Measurements from ENCODE around the gene ABHD10. TPM values are rescaled to one million over a fixed set of nuclear protein-coding genes. Genes with fewer than 3 reads are reported as not detected.

The ABHD10 gene
- total RNA-seq, 1 experiment from 2014 or later, result 45.0 TPM

DNA sequence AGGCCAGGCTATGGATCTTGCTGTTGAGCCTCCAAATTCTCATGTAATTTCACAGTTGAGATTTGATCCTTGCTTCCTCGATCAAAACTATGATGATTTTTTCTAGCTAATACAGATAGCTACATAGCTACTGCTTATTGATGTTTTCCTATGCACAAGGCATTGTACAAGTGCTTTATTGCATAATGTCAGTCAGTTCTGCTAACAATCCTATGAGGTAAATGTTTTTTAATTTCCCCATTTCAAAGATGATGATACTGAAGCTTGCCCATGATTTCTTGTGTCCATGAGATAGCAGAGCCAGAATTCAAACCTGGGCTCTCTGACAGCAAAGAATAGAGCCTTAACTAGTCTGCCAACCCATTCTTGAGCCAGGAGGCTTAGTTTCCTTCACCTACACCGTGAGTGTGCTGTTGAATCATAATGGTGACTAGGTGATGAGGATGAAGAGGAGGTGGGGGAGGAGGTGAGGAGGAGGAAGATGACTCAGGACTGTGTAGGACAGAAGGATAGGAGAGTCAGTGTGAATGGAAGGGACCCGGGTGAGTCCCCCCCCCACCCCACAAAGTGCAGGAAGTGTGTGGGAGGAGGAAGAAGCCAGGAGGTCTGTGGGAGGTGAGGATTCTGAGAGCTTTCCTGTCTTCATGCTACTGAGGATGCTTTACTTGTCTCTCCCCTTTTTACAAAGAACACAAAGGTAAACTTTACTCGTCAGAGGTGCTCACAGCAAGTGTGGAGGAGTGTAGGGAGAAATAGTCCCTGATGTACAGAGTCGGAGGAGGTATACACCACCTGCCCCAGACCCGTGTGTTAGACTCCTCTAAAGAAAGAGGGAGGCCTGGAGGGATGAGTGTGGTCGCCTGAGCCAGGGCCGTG is 23.5 kb downstream of the ABHD10 start:
- H4K20me1 ChIP-seq (ENCODE audit: low read length), result no peaks in the 10 kb centered on the region
- H2AFZ ChIP-seq (ENCODE audit: low read length), result no peak overlapping the region
- ATAC-seq (peak; percentile 68), DNase-seq (peak; percentile 91)
- TF ChIP-seq EZH2phosphoT487 (IDR thresholded peaks at IDR 0.05; ENCODE audit: borderline replicate concordance, low read length), result no peak
- no peak for TF ChIP-seq EZH2 (IDR thresholded peaks at IDR 0.05; ENCODE audit: low read length, unreplicated experiment)
- no peak for TF ChIP-seq CTCF (conservative IDR thresholded peaks at IDR 0.05; ENCODE audit: low read depth, low read length)
- intact Hi-C loops (cut with micrococcal nuclease), result no loop called here
- peaks cover 46% of the 10 kb centered on the region for H3K4me1 ChIP-seq (ENCODE audit: insufficient read depth, low read length)
- H3K36me3 ChIP-seq (ENCODE audit: low read depth, low read length), result no peaks in the 10 kb centered on the region
- H3K4me2 ChIP-seq (ENCODE audit: low read length), result peak overlapping the region; percentile 41
- no peak overlapping the region; the same call in 1 of the 2 replicates for H3K9ac ChIP-seq (ENCODE audit: low read length)
- H3K27me3 ChIP-seq (ENCODE audit: low read length), result no peaks in the 10 kb centered on the region
- CTCF ChIA-PET, result interaction anchor here (0.7 kb wide), 1 partner anchor 265 kb away, joined by 3 read pairs; no protein-coding TSS in a partner anchor
- H3F3A ChIP-seq (ENCODE audit: low read length, unreplicated experiment), result peaks cover 4% of the 10 kb centered on the region
- no TSS peak for BruUV-seq (replicated peaks)
- no peaks in the 10 kb centered on the region for H3K9me2 ChIP-seq (replicated peaks; ENCODE audit: low read length)
- H3K9me3 ChIP-seq (ENCODE audit: low read length), result no peaks in the 10 kb centered on the region
- H3K27ac ChIP-seq (ENCODE audit: low read length), result peak overlapping the region; percentile 66
- POLR2A ChIA-PET (ENCODE audit: unreplicated experiment), result no interaction called here
- H3K4me3 ChIP-seq (ENCODE audit: low read length), result no peak overlapping the region
- H3K79me2 ChIP-seq (ENCODE audit: low read length), result no peaks in the 10 kb centered on the region

DNA sequence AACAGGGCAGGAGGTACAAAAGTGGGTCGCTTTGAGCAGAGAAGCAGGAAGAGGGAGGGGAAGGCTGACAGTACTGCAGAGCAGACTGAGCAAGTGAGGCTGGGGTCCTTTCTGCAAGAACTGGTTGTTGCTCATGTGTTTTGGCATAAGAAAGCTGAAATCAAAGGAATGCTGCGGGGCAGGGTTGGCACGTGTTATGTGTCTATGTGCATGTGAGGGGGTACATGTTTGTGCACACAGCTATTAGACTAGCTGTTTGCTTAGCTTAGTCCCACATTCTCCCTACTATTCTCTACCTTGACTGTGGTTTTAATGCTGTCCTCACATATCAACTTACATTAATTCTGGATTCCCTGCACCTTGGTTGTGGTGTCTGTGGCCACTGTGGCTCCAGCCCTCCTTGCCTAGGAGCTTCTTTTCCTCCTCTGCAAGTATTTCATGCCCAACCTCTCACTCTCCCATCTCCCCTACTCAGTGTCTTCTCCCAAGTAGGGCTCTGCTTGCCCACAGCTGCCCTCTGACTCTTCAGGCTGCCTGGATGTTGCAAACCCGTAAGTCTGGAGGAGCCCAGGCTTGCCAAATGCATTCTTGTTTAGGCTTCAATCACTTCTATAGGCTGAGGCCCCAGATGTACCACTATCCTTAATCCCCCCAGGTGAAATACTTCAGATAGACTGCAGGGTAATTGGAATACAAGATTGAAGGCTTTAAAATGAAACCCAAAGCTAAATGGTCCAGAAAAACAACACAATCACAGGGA is 24.7 kb downstream of the ABHD10 start:
- no TSS peak for BruUV-seq (replicated peaks)
- Histone ChIP-seq H3K4me3 (ENCODE audit: low read length) (no peak overlapping the region), H2AFZ (ENCODE audit: low read length) (no peak overlapping the region), H3K79me2 (ENCODE audit: low read length) (no peaks in the 10 kb centered on the region), H3K9me2 (replicated peaks; ENCODE audit: low read length) (no peaks in the 10 kb centered on the region), H3K4me1 (ENCODE audit: insufficient read depth, low read length) (peaks cover 52% of the 10 kb centered on the region), H3K36me3 (ENCODE audit: low read depth, low read length) (no peaks in the 10 kb centered on the region), H3K9me3 (ENCODE audit: low read length) (no peaks in the 10 kb centered on the region), H3K27ac (ENCODE audit: low read length) (peak overlapping the region; percentile 66; the same call in 1 of the 2 replicates), H3K4me2 (ENCODE audit: low read length) (no peak overlapping the region), H3F3A (ENCODE audit: low read length, unreplicated experiment) (peaks cover 4% of the 10 kb centered on the region), H3K27me3 (ENCODE audit: low read length) (no peaks in the 10 kb centered on the region), H4K20me1 (ENCODE audit: low read length) (no peaks in the 10 kb centered on the region), H3K9ac (ENCODE audit: low read length) (no peak overlapping the region)
- ATAC-seq (no peak), DNase-seq (no peak)
- TF ChIP-seq EZH2phosphoT487 (IDR thresholded peaks at IDR 0.05; ENCODE audit: borderline replicate concordance, low read length) (no peak), CTCF (conservative IDR thresholded peaks at IDR 0.05; ENCODE audit: low read depth, low read length) (no peak), EZH2 (IDR thresholded peaks at IDR 0.05; ENCODE audit: low read length, unreplicated experiment) (no peak)
- ChIA-PET CTCF (interaction anchor here (1.1 kb wide), 1 partner anchor 10 kb away, joined by 4 read pairs; no protein-coding TSS in a partner anchor), POLR2A (ENCODE audit: unreplicated experiment) (no interaction called here)
- intact Hi-C loops (cut with micrococcal nuclease), result no loop called here

Measured in PC-3 (cell line).